A549 (cell line): ENCODE results near the gene GKN1. TPM values are rescaled to one million over a fixed set of nuclear protein-coding genes. Genes with fewer than 3 reads are reported as not detected.

Experiments used
- ATAC-seq, 2 experiments: fragments of 200-7000 bp in 1 of 2; fragments of >200 bp in 1 of 2; cut with Nextera tagmentation in 1 of 2; cut with Tn5 transposase in 1 of 2; 3 replicates each; pipeline versions ENCODE4 v1.8.0 to v1.9.1; 2018 to 2020; ENCODE audit warnings: mild to moderate bottlenecking in 1 of 2, moderate library complexity in 1 of 2
- CTCF ChIA-PET: fragments of 300-600 bp; sonication (Branson Sonifier 250); formaldehyde crosslinking; extraction: SDS; loops from one replicate; lab custom pipeline; 2021; ENCODE audit warnings: antibody characterized with exemption, inconsistent platforms; lab: Yijun Ruan, JAX
- POLR2A ChIA-PET: fragments of 350-600 bp; formaldehyde crosslinking; extraction: SDS; loops from one replicate; lab custom pipeline; 2021; ENCODE audit warnings: antibody characterized with exemption, inconsistent platforms; lab: Yijun Ruan, JAX
- DNase-seq, 2 experiments: peaks; one replicate each; pipeline versions ENCODE4 v3.0.0 to v3.0.0-alpha.2; 2011 to 2016; ENCODE audit warnings: low read depth in 1 of 2, low spot score in 1 of 2
- FAIRE-seq: peaks from 2 replicates; lab custom pipeline; 2011; peaks lifted over from hg19 to GRCh38; lab: Jason Lieb, UNC
- H3K27ac ChIP-seq, 2 experiments: fragments of >200 bp; sonication (Bioruptor Twin); formaldehyde crosslinking; 3 replicates each; pipeline ENCODE4 v1.5.1; 2016 to 2017
- H3K4me1 ChIP-seq: fragments of >200 bp; sonication (Bioruptor Twin); formaldehyde crosslinking; 3 replicates; pipeline ENCODE4 v1.6.1; 2016
- H3K4me2 ChIP-seq: fragments of >200 bp; sonication (Bioruptor Twin); formaldehyde crosslinking; 3 replicates; pipeline ENCODE4 v1.6.1; 2016
- H3K4me3 ChIP-seq: fragments of >200 bp; sonication (Bioruptor Twin); formaldehyde crosslinking; 3 replicates; pipeline ENCODE4 v1.5.1; 2016
- H3K9me3 ChIP-seq: fragments of >200 bp; sonication (Bioruptor Twin); formaldehyde crosslinking; 3 replicates; pipeline ENCODE4 v1.6.1; 2016
- BCL3 ChIP-seq: fragments of >200 bp; sonication (Bioruptor Twin); formaldehyde crosslinking; IDR thresholded peaks from 3 replicates; pipeline ENCODE4 v1.6.1; 2016
- CEBPB ChIP-seq, 2 experiments: fragments of >200 bp in 1 of 2; sonication (Bioruptor Twin) in 1 of 2; formaldehyde crosslinking in 1 of 2; IDR thresholded peaks; 2 replicates each; pipeline ENCODE4 v1.6.1; 2012 to 2016
- CHD2 ChIP-seq: fragments of 150-350 bp; IDR thresholded peaks from 2 replicates; pipeline ENCODE4 v1.6.1; 2014; ENCODE audit warnings: low read length; ENCODE audit not compliant: partially characterized antibody
- CHD4 ChIP-seq: fragments of 200-600 bp; sonication (generic); IDR thresholded peaks from 2 replicates; pipeline ENCODE4 v1.6.1; 2016; ENCODE audit warnings: antibody characterized with exemption, mild to moderate bottlenecking, borderline replicate concordance
- CTCF ChIP-seq: fragments of >200 bp; sonication (Bioruptor Twin); formaldehyde crosslinking; IDR thresholded peaks from 3 replicates; pipeline ENCODE4 v1.5.1; 2016
- ESRRA ChIP-seq: fragments of 150-350 bp; IDR thresholded peaks from 2 replicates; pipeline ENCODE4 v1.6.1; 2014; ENCODE audit warnings: mild to moderate bottlenecking, low read length, borderline replicate concordance
- FOSB ChIP-seq: fragments of 250-450 bp; sonication (Bioruptor Pico); IDR thresholded peaks from 2 replicates; pipeline ENCODE4 v1.5.0; 2020; ENCODE audit warnings: mild to moderate bottlenecking, moderate library complexity
- FOSL2 ChIP-seq, 2 experiments: fragments of 450-650 bp in 1 of 2; fragments of >200 bp in 1 of 2; sonication (Bioruptor Twin) in 1 of 2; formaldehyde crosslinking; IDR thresholded peaks; 2 replicates each; pipeline versions ENCODE4 v1.5.0 to v1.6.1; 2016 to 2020; ENCODE audit warnings: mild to moderate bottlenecking in 1 of 2, moderate library complexity in 1 of 2
- FOXS1 ChIP-seq: fragments of 250-450 bp; sonication (Bioruptor Pico); IDR thresholded peaks from 2 replicates; pipeline ENCODE4 v1.5.0; 2020; ENCODE audit warnings: mild to moderate bottlenecking, moderate library complexity
- HDAC2 ChIP-seq: fragments of 200-600 bp; sonication (generic); IDR thresholded peaks from 2 replicates; pipeline ENCODE4 v1.6.1; 2016
- HOXA7 ChIP-seq: fragments of 250-450 bp; sonication (Bioruptor Pico); IDR thresholded peaks from 2 replicates; pipeline ENCODE4 v1.5.0; 2020; ENCODE audit warnings: mild to moderate bottlenecking, moderate library complexity
- HOXB13 ChIP-seq: fragments of 250-450 bp; sonication (Bioruptor Pico); IDR thresholded peaks from 2 replicates; pipeline ENCODE4 v1.5.0; 2020; ENCODE audit warnings: low read depth, mild to moderate bottlenecking, moderate library complexity
- HOXB5 ChIP-seq: fragments of 250-450 bp; sonication (Bioruptor Pico); IDR thresholded peaks from 2 replicates; pipeline ENCODE4 v1.5.0; 2020; ENCODE audit warnings: mild to moderate bottlenecking, moderate library complexity
- JUN ChIP-seq, 2 experiments: fragments of >200 bp; sonication (Bioruptor Twin); formaldehyde crosslinking; IDR thresholded peaks; 2 replicates in 1 of 2; 3 replicates in 1 of 2; pipeline ENCODE4 v1.6.1; 2016 to 2017
- KDM1A ChIP-seq: fragments of 200-600 bp; sonication (generic); IDR thresholded peaks from 2 replicates; pipeline ENCODE4 v1.6.1; 2016; ENCODE audit warnings: low read depth, mild to moderate bottlenecking
- MAFK ChIP-seq: fragments of 450-650 bp; IDR thresholded peaks from 2 replicates; pipeline ENCODE4 v1.6.1; 2014; ENCODE audit not compliant: partially characterized antibody
- MAX ChIP-seq: IDR thresholded peaks from 2 replicates; pipeline ENCODE4 v1.6.1; 2012
- NFE2L2 ChIP-seq: fragments of 150-350 bp; conservative IDR thresholded peaks from 2 replicates; pipeline ENCODE4 v1.6.1; 2014; ENCODE audit warnings: low read length
- NPAS2 ChIP-seq: fragments of 250-450 bp; sonication (Bioruptor Pico); IDR thresholded peaks from 2 replicates; pipeline ENCODE4 v1.8.0; 2022; ENCODE audit warnings: mild to moderate bottlenecking, moderate library complexity, borderline replicate concordance
- NR3C1 ChIP-seq: fragments of >200 bp; sonication (Bioruptor Twin); formaldehyde crosslinking; IDR thresholded peaks from 3 replicates; pipeline ENCODE4 v1.6.1; 2017
- RCOR1 ChIP-seq: fragments of 150-350 bp; IDR thresholded peaks from 2 replicates; pipeline ENCODE4 v1.6.1; 2014; ENCODE audit warnings: antibody characterized with exemption, low read length, low read depth
- RNF2 ChIP-seq: fragments of 200-600 bp; sonication (generic); IDR thresholded peaks from 2 replicates; pipeline ENCODE4 v1.6.1; 2016; ENCODE audit warnings: low read depth, mild to moderate bottlenecking, antibody characterized with exemption, moderate library complexity, borderline replicate concordance
- SMC3 ChIP-seq: fragments of >200 bp; sonication (Bioruptor Twin); formaldehyde crosslinking; IDR thresholded peaks from 3 replicates; pipeline ENCODE4 v1.6.1; 2018; ENCODE audit warnings: inconsistent platforms
- TFCP2L1 ChIP-seq: fragments of 250-450 bp; sonication (Bioruptor Pico); IDR thresholded peaks from 2 replicates; pipeline ENCODE4 v1.5.0; 2021; ENCODE audit warnings: mild to moderate bottlenecking
- ZSCAN20 ChIP-seq: fragments of 250-450 bp; sonication (Bioruptor Pico); IDR thresholded peaks from 2 replicates; pipeline ENCODE4 v1.8.0; 2022; ENCODE audit warnings: mild to moderate bottlenecking, moderate library complexity
- WGBS: methylation state at CpG from one replicate; pipeline ENCODE4 v1.1.6; 2017; ENCODE audit errors: missing lambda C conversion rate; 5-methylcytosine and 5-hydroxymethylcytosine counted together
- polyA plus RNA-seq, 4 experiments: library from polyadenylated mRNA; depleted of rRNA in 3 of 4; stranded (reverse); fragments of >200 nt; fragmentation: RNase III in 1 of 4; extraction: RNeasy Plus Mini Kit Qiagen cat#74134 plus additional on column Dnase treatment in 1 of 4; gene quantifications; 2 replicates in 3 of 4; 3 replicates in 1 of 4; pipeline ENCODE4 v1.2.3, GENCODE V29; 2011 to 2017

Gene GKN1
- polyA plus RNA-seq, 2 of the 4 experiments (the other 2 are of a cell fraction), result 0.35 to 0.45 TPM

GRCh38 chr2:69001879-69002278 is 27.4 kb downstream of the GKN1 start:
- Histone ChIP-seq H3K4me2 (no peak overlapping the region), H3K27ac (no peak overlapping the region), H3K4me3 (no peak overlapping the region), H3K4me1 (peaks cover under 1% of the 10 kb centered on the region; the same call in 1 of the 3 replicates), H3K9me3 (peaks cover 33% of the 10 kb centered on the region)
- FAIRE-seq (no peak), ATAC-seq (no peak), DNase-seq (no peak)
- no peak for TF ChIP-seq JUN (IDR thresholded peaks at IDR 0.05)
- peak; percentile 74; the same call in 1 of the 2 replicates for TF ChIP-seq HDAC2
- no peak for TF ChIP-seq RCOR1
- TF ChIP-seq KDM1A, result peak; percentile 79; the same call in 1 of the 2 replicates
- TF ChIP-seq HOXA7, result no peak
- TF ChIP-seq HOXB5 (CRISPR knock-in tag), result no peak
- CTCF ChIA-PET, result interaction anchor here (0.9 to 3.0 kb wide), 3 partner anchors 9 to 339 kb away, joined by 3 to 10 read pairs (median 9); no protein-coding TSS in a partner anchor
- POLR2A ChIA-PET, result no interaction called here

- TF ChIP-seq NPAS2, result no peak
- no peak for TF ChIP-seq ESRRA
- no peak for TF ChIP-seq TFCP2L1 (CRISPR knock-in tag)
- TF ChIP-seq CHD2, result no peak
- TF ChIP-seq RNF2, result no peak
- TF ChIP-seq ZSCAN20 (CRISPR knock-in tag), result no peak
- TF ChIP-seq FOSB (CRISPR knock-in tag), result no peak
- no peak for TF ChIP-seq CEBPB (IDR thresholded peaks at IDR 0.05)
- no peak for TF ChIP-seq HOXB5 (CRISPR knock-in tag)
- no peak for TF ChIP-seq MAFK
- TF ChIP-seq CTCF, result no peak
- no peak for TF ChIP-seq MAX
- no peak for TF ChIP-seq SMC3
- TF ChIP-seq HOXB13 (CRISPR knock-in tag), result no peak
- no peak for TF ChIP-seq FOSL2 (IDR thresholded peaks at IDR 0.05)
- no peak for TF ChIP-seq FOSL2 (CRISPR knock-in tag; IDR thresholded peaks at IDR 0.05)
- no peak for TF ChIP-seq FOXS1 (CRISPR knock-in tag)
- no peak for TF ChIP-seq NR3C1
- POLR2A ChIA-PET, result no interaction called here
- Histone ChIP-seq H3K4me3 (no peak overlapping the region), H3K4me2 (no peak overlapping the region), H3K27ac (no peak overlapping the region), H3K9me3 (peaks cover 33% of the 10 kb centered on the region), H3K4me1 (no peaks in the 10 kb centered on the region)
- DNase-seq (no peak), FAIRE-seq (no peak), ATAC-seq (no peak)
- CTCF ChIA-PET, result interaction anchor here (1.8 to 3.0 kb wide), 4 partner anchors 9 to 60 kb away, joined by 6 to 15 read pairs (median 10); partner anchors contain the start of gene ANTXR1
- WGBS, result 49% methylated on average over 2 of the region's 2 CpGs
Measured at GRCh38 chr2:69003731-69004130, 29.3 kb downstream of the GKN1 start.

GRCh38 chr2:69007169-69007568 is 32.7 kb downstream of the GKN1 start:
- no peak for FAIRE-seq
- H3K4me3 ChIP-seq, result no peak overlapping the region
- H3K9me3 ChIP-seq, result peaks cover 12% of the 10 kb centered on the region
- peaks cover 6% of the 10 kb centered on the region; the same call in 2 of the 3 replicates for H3K4me1 ChIP-seq
- ChIA-PET CTCF (interaction anchor here (1.6 kb wide), 1 partner anchor 64 kb away, joined by 6 read pairs; no protein-coding TSS in a partner anchor), POLR2A (no interaction called here)
- no peak for DNase-seq
- no peak overlapping the region for H3K4me2 ChIP-seq
- 0 out of 6 replicates have a peak overlapping the region, but pooled peaks of 1 of the 2 experiments have one; percentile 6 for H3K27ac ChIP-seq
- no peak for TF ChIP-seq NFE2L2
- no peak for TF ChIP-seq CHD4
- no peak for TF ChIP-seq ZSCAN20 (CRISPR knock-in tag)
- TF ChIP-seq BCL3, result no peak
- TF ChIP-seq FOSL2 (IDR thresholded peaks at IDR 0.05), result no peak
- no peak for TF ChIP-seq FOSL2 (CRISPR knock-in tag; IDR thresholded peaks at IDR 0.05)
- no peak for ATAC-seq
